Kidney epithelial cell (primary cell): Measurements from ENCODE around the gene ZNF223. TPM values are rescaled to one million over a fixed set of nuclear protein-coding genes. Genes with fewer than 3 reads are reported as not detected.

Experiments
- DNase-seq: peaks from one replicate; pipeline ENCODE4 v3.0.0-alpha.2; 2010; ENCODE audit warnings: low read depth
- H3K27me3 ChIP-seq: 2 replicates; pipeline ENCODE4 v1.6.0; 2011; ENCODE audit warnings: low read length; ENCODE audit not compliant: control insufficient read depth, insufficient read depth
- H3K36me3 ChIP-seq: 2 replicates; pipeline ENCODE4 v1.5.1; 2011; ENCODE audit warnings: low read length; ENCODE audit not compliant: control insufficient read depth, insufficient read depth
- H3K4me3 ChIP-seq: 2 replicates; pipeline ENCODE4 v1.5.1; 2011; ENCODE audit warnings: low read depth, mild to moderate bottlenecking, control low read depth, low read length
- total RNA-seq: library from RNA; depleted of rRNA; stranded (reverse); fragments of >200 nt; gene quantifications from 2 replicates; pipeline ENCODE4 v1.2.3, GENCODE V29; 2015
- TF ChIP-seq, protein P1 (sequence below): IDR thresholded peaks from 2 replicates; pipeline ENCODE4 v1.5.1; 2011; ENCODE audit warnings: mild to moderate bottlenecking, moderate library complexity, low read length, control low read depth, inconsistent platforms; ENCODE audit not compliant: insufficient read depth, poor library complexity, severe bottlenecking

Gene ZNF223
- total RNA-seq, 1 donor from 2014 or later = 4.9 TPM

DNA sequence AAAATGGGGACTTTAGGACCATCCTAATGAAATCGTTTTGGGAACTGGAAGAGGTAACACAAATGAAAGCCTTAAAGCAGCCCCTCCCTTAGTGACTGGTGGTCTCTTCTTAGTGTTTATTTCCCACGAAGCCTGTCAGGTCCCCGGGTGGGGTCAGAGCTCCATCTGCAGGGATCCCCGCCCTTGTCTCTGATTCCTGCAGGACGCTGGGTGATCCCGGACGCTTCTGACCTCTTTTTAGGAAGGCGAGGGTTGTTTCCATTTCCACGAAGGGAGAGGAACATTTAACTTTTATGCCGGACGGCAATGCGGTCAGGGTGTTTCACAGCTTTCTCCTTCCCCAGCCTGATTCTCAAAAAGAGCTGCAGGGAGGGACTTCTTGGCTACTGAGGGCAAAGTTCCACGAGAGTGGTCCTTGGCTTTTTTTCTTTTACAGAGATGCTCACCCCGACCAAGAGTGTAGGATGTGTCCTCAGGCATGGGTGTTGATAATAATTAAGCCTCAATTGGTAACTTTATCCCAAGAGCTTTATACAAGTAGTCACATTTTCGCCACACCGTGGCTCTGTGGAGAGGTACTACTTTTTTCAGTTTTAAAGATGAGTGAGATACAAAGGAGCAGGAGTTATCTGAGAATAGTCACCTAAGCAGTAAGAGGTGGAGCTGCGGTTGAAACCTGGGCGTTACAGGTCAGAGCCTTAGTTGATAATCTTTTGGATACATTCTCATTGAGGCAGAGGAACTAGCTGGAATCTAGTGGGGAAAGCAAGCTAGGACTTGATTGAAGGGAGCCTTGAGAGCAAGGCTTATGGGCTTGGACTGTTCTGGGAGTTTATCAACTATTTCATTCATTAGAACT, 20.9 kb downstream of the ZNF223 start:
- DNase-seq = no peak
- TF ChIP-seq, protein P1, sequence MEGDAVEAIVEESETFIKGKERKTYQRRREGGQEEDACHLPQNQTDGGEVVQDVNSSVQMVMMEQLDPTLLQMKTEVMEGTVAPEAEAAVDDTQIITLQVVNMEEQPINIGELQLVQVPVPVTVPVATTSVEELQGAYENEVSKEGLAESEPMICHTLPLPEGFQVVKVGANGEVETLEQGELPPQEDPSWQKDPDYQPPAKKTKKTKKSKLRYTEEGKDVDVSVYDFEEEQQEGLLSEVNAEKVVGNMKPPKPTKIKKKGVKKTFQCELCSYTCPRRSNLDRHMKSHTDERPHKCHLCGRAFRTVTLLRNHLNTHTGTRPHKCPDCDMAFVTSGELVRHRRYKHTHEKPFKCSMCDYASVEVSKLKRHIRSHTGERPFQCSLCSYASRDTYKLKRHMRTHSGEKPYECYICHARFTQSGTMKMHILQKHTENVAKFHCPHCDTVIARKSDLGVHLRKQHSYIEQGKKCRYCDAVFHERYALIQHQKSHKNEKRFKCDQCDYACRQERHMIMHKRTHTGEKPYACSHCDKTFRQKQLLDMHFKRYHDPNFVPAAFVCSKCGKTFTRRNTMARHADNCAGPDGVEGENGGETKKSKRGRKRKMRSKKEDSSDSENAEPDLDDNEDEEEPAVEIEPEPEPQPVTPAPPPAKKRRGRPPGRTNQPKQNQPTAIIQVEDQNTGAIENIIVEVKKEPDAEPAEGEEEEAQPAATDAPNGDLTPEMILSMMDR = no peak
- Histone ChIP-seq H3K27me3 (no peaks in the 10 kb centered on the region), H3K36me3 (no peaks in the 10 kb centered on the region), H3K4me3 (peak overlapping the region; percentile 53)

DNA sequence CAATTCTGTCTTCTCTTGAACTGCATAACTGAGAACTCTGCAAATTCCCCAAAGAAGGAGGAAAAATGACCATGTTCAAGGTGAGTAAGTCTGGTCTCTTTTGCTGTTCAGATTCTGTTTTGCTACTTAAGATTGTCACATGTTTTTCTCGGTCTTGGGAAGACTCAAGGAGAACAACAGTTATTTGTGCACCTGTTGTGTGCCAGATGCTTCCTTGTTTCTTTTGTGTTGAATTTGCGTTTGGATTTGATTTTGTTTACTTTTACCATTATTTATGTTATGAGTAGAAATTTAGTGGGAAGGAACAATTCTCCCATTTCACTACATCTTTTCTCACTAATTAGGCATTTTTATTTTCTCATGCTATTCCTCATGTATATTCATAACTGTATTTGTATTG, 24.5 kb downstream of the ZNF223 start:
- Histone ChIP-seq H3K36me3 (no peaks in the 10 kb centered on the region), H3K4me3 (no peak overlapping the region), H3K27me3 (no peaks in the 10 kb centered on the region)
- DNase-seq = no peak
- TF ChIP-seq, protein P1 = no peak

DNA sequence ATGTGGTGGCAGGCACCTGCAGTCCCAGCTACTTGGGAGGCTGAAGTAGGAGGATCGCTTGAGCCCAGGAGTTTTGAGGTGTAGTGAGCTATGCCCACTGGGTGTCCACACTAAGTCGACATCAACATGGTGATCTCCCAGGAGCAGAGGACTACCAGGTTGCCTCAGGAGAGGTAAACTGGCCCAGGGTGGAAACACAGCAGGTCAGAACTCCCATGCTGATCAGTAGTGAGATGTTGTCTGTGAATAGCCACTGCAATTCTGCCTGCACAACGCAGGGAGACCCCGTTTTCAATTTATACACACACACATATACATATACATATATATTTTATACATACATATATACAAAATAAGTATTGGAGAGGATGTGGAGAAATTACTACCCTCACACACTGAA, 40.3 kb downstream of the ZNF223 start:
- no peak for DNase-seq
- Histone ChIP-seq H3K27me3 (no peaks in the 10 kb centered on the region), H3K36me3 (no peaks in the 10 kb centered on the region), H3K4me3 (no peak overlapping the region)
- TF ChIP-seq, protein P1 = no peak

DNA sequence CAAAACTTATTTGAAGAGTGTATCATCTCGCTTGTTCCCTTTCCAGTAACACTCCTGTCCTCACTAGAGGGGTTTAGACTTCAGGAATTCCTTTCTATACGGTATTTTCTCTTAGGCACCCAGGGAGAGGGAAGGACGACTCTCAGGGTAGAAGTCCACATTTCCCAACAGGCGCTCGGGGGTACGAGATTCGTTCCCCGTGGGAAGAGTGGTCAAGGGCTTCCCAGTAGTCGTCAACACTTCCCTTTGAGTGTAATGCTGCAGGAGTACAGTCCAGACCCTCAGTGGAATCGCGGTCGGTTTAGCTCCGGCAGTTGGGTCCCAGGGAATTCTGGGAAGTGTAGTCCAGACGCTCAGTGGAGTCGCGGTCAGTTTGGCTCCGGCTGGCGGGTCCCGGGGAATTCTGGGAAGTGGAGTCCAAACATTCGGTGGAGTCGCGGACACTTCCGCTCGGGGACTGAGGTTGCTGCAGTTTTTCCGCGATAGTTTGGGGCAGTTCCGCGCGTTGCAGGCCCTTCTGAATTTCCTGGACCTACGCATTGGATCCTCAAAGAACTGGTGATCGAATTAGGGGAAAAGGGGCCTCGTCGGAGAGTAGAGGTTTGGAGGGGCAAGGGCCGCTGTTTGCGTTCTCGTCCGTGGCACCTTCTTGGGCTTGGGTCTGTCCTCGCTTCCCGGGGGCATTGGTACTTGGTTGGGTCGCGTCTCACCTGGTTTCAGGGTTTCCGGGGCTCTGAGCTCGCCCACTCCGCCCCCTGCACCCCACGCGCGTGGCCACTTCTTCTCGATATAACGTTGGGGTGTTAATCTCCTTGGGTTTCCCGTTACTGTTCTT, 42.3 kb downstream of the ZNF223 start, which contains the start of gene ZNF224:
TSS of gene ZNF224 (plus strand) at position 431 of the 835 bp plus-strand sequence. CDS start 3,513 bp downstream, outside the sequence.
- no peaks in the 10 kb centered on the region for H3K27me3 ChIP-seq
- H3K36me3 ChIP-seq = no peaks in the 10 kb centered on the region
- peak within 1 kb of the TSS; percentile 94 for H3K4me3 ChIP-seq
- TF ChIP-seq, protein P1 = no peak
- DNase-seq = peak; percentile 76

DNA sequence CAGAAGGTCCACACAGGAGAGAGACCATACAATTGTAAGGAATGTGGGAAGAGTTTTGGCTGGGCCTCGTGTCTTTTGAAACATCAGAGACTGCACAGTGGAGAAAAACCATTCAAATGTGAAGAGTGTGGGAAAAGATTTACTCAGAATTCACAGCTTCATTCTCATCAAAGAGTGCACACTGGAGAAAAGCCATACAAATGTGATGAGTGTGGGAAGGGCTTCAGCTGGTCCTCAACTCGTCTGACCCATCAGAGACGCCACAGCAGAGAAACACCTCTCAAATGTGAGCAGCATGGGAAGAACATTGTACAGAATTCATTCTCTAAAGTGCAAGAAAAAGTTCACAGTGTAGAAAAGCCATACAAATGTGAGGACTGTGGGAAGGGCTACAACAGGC, 55.9 kb downstream of the ZNF223 start:
- DNase-seq = no peak

More for the DNA sequence above, 55.9 kb downstream of the ZNF223 start:
- Histone ChIP-seq H3K4me3 (no peak overlapping the region), H3K27me3 (no peaks in the 10 kb centered on the region), H3K36me3 (no peaks in the 10 kb centered on the region)
- TF ChIP-seq, protein P1 = no peak
